NCI-H1048 (cell line): Measurements from ENCODE around the gene TMEM161B.
"Not testable (repeated sequence)": the region's sequence is repeated elsewhere in the genome, so short reads cannot be mapped to it uniquely, and the experiment has no call there.

Source experiments
- DNase-seq: peaks from one replicate; lab custom pipeline; 2025; lab: John Stamatoyannopoulos, UW

Gene TMEM161B

DNA sequence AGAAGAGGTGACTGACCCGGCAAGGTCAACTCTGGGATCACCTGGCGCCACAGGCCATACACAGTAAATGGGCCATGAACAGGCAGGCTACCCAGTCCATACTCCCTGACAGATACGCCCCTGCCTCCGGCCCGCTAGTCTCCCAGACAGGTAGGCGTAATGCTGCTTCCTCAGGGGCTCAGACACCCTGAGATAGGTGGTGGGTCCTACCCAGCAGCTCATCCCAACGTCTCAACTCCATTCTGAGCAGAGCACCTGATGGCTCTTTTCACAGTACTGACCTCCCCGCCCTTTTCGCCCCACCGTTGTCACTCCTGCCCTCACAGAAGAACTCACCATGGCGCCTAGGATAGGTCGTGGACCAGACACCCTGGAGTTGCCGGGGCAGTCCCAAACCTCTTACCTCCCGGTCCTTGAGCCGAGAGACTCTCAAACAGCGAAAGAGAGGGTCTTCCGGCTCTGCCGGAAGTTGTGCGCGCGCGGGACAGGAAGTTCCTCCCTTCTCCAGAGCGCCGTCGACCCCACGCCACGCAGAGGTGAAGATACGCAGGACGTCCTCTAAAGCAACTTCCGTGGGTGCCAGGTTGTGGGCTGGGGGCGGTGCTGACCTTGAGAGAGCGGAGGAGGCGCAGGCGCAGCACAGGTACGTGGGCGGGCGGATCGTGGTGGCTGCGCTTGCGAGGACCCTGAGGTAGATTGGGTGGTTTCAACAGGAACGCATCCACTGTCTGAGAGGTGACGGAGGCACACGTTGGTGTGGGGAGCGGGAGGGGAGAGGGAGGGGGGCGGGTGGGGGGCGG lies at the start of gene TMEM161B:
TMEM161B (minus strand) TSS at position 461 of the 800 bp plus-strand sequence; CDS start at position 339, 122 bp downstream.
- DNase-seq: peak; percentile 95

DNA sequence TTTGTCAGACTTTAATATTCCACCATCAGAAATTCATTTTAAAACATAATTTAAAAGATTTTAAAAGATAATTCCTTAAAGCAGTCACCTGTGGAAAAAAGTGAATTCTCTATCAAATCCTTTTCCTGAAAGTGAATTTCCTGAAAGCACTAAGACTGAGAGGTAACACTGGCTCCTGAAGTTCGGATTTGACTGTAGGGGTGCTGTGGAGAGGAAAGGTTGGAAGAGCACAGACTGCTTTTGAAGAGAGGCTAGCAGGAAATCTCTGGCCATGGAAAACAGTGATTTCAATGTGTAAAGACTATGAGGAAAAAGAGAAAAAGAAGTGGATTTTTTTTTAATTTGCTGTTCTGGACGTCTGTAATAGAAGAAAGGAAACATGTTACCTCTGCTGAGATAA lies 35.7 kb upstream of the TMEM161B start:
- DNase-seq: no peak

DNA sequence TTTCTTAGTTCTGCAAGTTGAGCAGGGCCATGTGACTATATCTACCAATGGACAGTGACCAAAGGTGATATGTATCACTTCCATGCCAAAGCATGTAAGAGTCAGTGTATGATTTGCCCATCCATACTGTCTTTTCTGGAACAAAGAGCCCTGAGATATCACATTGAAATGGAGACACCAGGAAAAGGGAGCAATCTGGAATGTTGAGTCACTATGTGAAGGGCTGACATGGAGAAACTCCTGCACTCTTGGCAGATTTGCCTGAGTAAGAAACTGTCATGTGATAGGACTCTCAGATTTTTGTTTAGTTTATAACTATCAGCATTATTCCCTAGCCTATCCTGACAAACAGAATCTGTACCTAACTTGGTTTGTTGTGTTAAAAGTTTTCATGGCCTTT lies 29.8 kb upstream of the TMEM161B start:
- DNase-seq: no peak

DNA sequence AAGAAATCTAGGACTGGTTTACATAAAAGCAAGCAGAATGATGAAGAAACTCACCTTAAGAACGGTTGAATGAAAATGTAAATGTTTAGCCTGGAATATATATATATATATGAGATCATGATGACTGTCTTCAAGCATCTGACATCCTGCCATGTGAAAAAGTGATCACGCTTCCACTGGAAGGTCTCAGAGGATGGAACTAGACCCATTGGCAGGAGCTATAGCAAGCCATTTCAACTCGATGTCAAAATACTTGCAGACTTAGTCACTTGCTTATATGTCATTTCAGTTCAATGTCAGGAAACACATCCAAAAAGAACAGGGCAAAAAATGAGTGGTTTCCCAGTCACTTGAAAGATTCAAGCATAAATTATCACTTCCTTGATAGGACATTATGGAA lies 22.2 kb upstream of the TMEM161B start:
- DNase-seq: no peak

DNA sequence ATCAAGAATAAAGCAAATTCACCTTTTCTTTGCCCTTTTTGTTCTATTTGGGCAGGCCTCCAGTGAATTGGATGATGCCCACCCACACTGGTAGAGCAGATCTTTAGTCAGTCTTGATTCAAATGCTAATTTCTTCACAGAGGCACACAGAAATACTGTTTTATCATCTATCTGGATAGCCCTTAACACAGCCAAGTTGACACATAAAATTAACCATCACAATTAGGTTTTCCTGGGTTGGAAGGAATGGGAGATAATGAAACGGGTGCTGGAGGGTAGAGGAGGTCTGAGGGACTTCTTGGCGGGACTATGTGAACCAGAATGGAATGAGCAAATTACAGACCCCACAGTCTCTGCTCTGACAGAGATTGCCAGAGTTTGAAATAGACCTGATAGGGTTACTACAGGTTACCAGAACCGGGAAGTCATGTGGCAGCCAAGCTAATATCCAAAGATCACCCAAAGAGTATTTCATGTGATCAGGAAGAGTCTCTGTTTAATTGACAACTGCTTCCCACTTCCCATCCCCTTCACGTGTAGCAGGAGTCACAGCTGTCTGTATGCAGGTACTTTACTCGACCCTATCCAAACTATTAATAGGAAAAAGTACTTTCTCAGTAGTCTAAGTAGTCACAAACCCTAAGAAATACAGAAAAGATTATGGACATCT lies 20.0 kb upstream of the TMEM161B start:
- no peak for DNase-seq

DNA sequence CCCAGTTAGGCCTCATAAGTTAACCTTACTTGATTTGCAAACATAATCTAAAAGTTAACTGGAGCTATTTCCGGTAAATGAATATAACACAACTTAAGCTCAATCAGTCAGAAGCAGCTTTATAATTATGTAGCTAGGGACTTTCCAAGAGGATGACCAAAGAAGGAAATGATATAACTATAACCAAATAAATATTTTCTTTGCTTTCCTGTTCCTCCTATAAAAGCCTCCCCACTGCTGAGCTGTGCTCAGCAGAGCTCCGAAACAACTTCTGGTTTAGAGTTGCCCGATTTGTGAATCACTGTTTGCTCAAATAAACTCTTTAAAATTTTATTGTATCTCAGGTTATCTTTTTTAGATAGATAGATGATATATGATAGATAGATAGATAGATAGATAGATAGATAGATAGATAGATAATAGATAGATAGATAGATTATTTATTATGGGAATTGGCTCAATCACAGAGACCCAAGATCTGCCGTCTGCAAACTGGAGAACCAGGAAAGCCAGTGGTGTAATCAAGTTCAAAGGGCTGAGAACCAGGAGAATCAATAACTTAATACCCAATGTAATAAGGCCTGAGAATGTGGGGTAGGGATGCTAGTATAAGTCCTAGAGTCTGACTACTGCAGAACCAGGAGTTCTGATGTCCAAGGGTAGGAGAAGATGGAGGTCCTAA lies 19.3 kb upstream of the TMEM161B start:
- DNase-seq: no peak

DNA sequence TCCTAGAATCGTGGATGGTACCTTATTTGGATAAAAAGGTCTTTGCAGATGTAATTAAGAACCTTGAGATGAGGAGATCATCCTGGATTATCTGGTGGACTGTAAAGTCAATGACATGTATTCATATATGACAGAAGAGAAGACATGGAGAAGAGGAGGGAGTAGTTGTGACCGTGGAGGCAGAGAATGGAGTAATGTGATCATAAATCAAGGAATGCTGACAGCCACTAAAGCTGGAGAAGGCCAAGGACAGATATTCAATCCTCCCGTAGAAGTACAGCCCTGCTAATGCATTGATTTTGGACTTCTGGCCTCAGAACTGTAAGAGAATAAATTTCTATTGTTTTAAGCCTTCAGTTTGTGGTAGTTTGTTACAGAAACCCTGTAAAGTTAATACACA lies 18.7 kb upstream of the TMEM161B start:
- no peak for DNase-seq

DNA sequence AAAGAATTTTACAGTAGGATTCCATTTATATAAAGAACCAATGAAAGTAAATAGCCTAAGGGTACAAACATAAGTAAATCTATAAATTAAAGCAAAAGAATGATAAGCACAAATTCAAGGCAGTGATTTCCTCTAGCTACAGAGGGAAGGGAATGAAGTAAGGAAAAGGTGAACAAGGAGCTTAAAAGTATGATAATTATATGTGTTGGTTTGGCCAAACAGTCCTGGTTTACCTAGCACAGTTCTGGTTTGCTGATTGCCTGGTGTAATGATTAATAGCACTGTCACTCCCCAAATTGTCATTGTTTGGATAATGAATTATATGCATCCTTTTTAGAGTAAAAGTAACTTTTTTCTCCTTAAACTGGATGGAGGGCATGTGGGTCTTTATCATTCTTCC lies 15.0 kb upstream of the TMEM161B start:
- DNase-seq: no peak

DNA sequence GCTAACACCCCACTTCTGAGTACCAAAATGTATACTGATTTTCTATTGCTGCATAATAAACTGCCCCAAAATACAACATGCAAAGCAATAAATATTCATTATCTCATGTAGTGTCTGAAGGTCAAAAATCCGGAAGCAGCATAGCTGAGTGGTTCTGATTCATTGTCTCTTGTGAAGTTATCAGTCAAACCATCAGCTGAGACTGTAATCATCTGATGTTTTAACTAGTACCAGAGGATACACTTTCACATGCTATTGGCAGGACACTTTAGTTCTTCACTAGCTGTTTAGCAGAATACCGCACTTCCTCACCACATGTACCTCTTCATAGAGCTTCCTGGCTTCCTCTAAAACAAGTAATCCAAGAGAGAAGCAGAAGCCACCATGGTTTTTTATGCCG lies 12.7 kb upstream of the TMEM161B start:
- no peak for DNase-seq

DNA sequence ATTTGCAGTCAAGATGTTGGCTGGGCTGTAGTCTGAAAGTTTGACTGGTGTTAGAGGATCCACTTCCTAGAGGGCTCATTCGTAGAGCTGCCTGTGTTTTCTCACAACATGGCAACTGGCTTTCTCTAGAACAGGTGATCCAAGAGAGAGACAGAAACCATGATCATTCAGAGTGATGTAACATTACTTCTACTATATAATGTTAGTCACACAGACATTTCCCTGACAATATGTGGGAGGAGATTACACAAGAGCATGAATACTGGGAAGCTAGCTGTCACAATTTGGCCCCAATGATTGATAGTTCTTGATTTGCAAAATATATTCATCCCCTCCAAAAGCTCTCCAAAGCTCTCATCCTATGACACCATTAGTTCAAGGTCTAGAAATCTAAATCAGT lies 10.9 kb upstream of the TMEM161B start:
- DNase-seq: no peak

DNA sequence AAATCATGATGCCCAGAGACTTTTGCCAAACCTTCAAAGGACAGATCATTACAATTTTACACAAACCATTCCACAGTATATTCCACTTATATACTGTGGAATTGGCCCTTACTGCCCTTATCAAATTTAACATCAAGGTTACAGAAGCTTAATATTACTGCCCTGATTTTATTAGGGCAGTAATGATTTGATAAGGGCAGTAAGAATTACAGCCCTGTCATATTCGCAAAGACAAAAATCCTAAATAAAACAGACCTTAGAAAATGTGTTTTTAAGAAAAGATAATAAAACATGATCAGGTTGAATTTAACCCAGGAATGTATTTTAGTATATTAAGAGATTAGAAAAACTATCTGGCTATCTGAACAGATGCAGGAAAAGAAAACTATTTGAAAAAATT lies 7.7 kb upstream of the TMEM161B start:
- DNase-seq: no peak

DNA sequence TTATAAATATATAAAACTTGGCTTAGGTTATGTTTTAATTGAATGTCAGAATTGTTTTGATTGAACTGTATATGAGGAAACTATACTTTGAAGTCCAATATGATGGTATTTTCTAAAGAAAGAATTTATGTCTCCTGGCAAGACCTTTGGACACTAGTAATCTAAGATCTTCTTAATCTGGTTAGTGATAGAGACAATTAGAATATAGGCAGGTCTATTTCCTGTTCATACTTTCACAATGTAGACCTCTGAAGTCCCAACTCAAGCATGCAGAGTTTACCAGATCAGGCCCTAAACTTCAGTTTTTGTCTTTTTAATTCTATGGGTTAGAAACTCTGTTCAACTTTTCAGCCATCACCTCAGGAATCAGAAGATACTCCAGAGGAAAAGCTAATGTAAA lies 6.9 kb upstream of the TMEM161B start:
- no peak for DNase-seq

DNA sequence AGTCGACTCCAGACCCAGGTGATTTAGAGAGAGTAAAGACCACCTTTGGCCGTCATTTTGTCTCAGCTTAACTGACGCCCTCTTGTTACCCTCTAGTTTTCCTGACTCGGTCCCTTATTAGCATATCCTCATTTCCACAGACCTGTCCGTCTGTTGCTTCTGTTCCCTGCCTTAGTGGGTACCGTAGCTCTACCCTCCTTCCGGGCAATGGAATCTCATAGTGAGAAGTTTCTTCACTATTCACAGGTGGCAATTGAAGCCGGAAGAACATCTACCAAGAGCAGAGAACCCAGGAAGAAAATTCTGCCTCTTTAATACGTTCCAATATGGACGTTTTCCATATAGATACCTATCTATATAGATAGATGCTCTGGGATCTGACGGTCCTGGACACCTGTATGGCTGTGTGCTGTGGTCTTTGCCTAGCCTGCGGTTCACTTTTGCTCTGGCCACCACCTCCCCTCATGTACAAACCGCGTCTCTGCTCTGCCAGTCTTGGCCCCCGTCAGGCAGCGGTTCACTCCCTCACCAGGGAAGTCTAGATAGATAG lies 652 bp upstream of the TMEM161B start:
- DNase-seq: no peak

DNA sequence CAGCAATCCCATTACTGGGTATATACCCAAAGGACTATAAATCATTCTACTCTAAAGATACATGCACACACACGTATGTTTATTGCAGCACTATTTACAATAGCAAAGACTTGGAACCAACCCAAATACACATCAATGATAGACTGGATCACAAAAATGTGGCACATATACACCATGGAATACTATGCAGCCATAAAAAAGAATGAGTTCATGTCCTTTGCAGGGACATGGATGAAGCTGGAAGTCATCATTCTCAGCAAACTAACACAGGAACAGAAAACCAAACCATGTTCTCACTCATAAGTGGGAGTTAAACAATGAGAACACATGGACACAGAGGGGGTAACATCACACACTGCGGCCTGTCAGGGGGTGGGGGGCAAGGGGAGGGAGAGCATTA lies 4.1 kb downstream of the TMEM161B start:
- DNase-seq: not testable (repeated sequence)

DNA sequence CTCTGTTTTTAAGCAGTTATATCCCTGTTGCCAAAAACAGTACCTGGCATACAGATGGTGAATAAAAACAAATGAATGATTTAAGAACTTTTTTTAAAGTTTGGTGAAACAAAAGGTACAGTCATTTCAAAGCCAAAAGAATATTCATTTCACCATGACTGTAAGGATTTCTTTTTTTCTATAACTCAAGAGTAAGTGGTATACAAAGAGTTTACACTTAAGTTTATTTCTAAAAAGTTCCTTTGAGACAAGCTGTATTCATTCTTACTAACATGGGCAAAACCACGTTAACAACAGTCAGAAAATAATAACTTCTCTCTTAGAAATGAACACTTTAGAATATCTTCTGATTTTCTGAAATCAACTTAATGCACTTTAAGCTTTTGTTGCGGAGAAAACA lies 5.3 kb downstream of the TMEM161B start:
- no peak for DNase-seq

DNA sequence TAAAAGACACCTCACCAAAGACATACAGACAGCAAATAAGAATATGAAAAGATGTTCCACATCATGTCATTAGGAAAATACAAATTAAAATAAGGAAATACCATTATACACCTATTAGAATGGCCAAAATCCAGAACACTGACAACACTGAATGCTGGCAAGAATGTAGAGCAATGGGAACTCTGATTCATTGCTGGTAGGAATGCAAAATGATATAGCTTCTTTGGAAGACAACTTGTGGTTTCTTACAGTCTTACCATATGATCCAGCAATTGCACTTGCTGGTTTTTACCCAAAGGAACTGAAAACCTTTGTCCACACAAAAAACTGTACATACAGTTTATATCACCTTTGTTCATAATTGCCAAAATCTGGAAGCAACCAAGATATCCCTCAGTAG lies 6.5 kb downstream of the TMEM161B start:
- no peak for DNase-seq

DNA sequence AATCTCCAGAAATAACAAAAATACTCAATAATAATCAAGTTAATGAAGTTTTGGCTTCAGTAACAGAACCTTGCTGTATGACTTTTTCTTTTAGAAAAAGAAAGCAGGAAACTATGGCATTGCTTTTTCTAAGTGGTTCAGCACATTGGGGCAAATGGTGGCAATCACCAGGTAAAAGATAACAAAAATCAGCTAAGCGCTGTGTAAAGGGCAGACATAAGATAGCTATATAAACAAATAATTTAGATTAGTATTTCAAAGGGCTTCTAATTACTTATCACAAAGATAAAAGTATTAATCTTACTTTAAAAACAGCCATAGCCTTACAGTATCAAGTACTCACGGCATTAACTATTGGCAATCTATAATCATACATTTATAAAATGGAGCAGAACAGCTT lies 10.0 kb downstream of the TMEM161B start:
- DNase-seq: no peak

DNA sequence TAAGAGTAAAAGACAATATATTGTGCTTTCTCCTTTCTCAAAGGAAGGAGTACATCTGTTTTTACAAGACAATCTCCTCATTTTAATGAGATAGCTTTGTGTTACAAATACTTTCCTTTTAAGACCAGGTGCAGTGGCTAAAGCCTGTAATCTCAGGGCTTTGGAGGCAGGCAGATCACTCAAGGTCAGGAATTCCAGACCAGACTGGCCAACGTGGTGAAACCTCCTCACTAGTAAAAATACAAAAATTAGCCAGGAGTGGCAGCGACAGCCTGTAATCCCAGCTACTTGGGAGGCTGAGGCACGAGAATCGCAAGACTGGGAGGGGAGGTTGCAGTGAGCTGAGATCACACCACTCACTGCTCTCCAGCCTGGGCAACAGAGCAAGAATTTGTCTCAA lies 11.8 kb downstream of the TMEM161B start:
- no peak for DNase-seq

DNA sequence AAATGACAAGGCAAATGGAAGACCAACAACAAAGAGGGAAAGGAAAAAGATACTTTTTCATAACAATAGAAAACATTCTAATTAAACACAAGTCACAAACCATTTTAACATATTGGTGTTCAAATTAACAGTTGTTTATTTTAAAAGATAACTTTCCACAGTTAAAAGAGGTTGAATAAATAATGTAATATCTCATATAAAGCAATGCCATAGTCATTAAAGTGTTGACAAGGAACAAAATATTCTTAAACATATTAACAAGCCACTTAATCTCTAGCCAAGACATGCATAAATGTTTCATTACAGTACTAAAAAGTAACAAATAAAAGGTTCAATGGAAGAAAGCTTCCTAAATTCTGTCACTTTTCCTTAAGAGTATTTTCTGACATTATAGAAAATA lies 12.6 kb downstream of the TMEM161B start:
- no peak for DNase-seq

DNA sequence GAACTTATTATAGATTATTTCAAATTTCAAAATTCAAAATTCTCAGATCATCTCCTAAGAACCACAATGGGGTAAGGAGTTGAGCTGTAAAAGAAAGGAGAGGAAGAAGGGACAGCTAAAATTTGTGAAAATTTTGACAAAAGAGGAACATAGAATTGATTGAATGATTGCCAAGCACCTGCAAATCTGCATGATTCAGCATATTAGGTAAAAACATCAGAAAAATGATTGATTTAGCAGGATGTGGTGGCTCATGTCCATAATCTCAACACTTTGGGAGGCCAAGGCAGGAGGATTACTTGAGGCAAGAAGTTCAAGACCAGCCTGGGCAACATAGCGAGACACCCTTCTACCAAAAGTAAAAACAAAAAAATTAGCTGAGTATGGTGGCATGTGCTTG lies 14.3 kb downstream of the TMEM161B start:
- DNase-seq: no peak

DNA sequence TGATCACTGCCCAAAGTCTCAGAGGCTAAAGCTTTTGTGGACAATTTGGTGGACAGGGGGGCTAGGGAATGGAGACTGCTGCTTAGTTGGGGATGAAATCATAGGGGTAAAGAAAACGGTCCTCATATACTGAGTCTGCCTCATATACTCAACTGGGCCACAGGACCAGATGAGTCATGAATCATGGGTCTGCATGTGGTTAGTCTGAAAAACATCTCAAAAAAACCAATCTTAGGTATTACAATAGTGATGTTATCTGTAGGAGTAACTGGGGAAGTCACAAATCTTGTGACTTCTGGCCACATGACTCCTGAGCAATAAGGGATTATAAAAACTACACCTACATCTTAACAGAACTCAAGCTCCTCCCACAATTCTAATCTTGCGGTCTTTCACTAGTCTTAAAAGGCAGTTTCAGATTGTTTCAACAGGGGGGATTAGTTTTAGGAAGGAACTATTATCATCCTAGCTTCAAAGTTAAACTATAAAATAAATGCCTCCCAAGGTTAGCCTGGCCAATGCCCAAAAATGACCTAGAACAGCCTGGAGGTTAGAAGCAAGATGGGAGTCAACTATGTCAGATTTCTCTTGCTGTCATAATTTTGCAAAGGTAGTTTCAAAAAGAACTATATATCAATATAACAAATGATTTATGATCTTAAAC lies 17.5 kb downstream of the TMEM161B start:
- no peak for DNase-seq

DNA sequence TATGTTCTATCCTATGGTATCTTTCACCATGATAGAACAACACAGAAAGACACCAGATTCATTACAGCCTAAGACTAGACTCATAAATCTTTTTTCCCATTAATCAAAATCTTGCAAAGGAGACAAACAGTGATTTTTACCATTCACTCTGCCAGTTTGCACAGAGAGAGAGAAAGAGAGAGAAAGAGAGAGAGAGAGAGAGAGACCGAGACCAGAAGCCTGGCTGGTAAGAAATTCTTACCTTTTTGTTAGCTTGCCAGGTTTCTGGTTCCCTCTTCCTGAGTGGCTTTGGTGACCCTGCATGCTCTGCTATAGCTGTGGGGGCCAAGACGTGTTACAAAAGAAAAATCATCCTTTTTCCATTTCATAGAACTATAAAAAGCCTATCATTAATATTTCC lies 18.6 kb downstream of the TMEM161B start:
- no peak for DNase-seq
